Liver (tissue), 9 donors: ENCODE data around the gene CXorf38. TPM values are rescaled to one million over a fixed set of nuclear protein-coding genes. Genes with fewer than 3 reads are reported as not detected.

ENCODE experiments used
- DNase-seq: peaks from one replicate; pipeline ENCODE4 v3.0.0-alpha.2; 2017; ENCODE audit warnings: low spot score
- H3K27ac ChIP-seq, 2 donors: one replicate each; pipeline ENCODE4 v1.7.0; 2013; ENCODE audit warnings: inconsistent platforms in 2 of 2, low read length in 2 of 2, control low read depth in 1 of 2, low read depth in 1 of 2, mild to moderate bottlenecking in 1 of 2
- H3K27me3 ChIP-seq, 4 donors: one replicate each; pipeline versions ENCODE4 v1.6.1 to v1.7.0; 2013; ENCODE audit warnings: low read length in 3 of 4, inconsistent platforms in 1 of 4, mild to moderate bottlenecking in 1 of 4, moderate library complexity in 1 of 4; ENCODE audit not compliant: control insufficient read depth in 4 of 4, insufficient read depth in 4 of 4
- H3K36me3 ChIP-seq, 4 donors: one replicate each; pipeline versions ENCODE4 v1.6.1 to v1.7.0; 2013; ENCODE audit warnings: low read length in 3 of 4, mild to moderate bottlenecking in 3 of 4, low read depth in 1 of 4, moderate library complexity in 1 of 4; ENCODE audit not compliant: control insufficient read depth in 4 of 4, insufficient read depth in 3 of 4
- H3K4me1 ChIP-seq, 4 donors: one replicate each; pipeline versions ENCODE4 v1.6.1 to v1.7.0; 2013; ENCODE audit warnings: low read length in 3 of 4, mild to moderate bottlenecking in 3 of 4, moderate library complexity in 1 of 4; ENCODE audit not compliant: control insufficient read depth in 4 of 4, insufficient read depth in 4 of 4
- H3K4me3 ChIP-seq, 3 donors: one replicate each; pipeline versions ENCODE4 v1.6.1 to v1.7.0; 2013; ENCODE audit warnings: low read length in 3 of 3, control low read depth in 1 of 3, low read depth in 1 of 3, mild to moderate bottlenecking in 1 of 3
- H3K9ac ChIP-seq, 2 donors: one replicate each; pipeline ENCODE4 v1.7.0; 2013; ENCODE audit warnings: low read length in 2 of 2, mild to moderate bottlenecking in 2 of 2, moderate library complexity in 2 of 2, control low read depth in 1 of 2, low read depth in 1 of 2
- H3K9me3 ChIP-seq, 4 donors: one replicate each; pipeline versions ENCODE4 v1.6.1 to v1.7.0; 2013; ENCODE audit warnings: low read length in 3 of 4; ENCODE audit not compliant: control insufficient read depth in 4 of 4
- EGR1 ChIP-seq, 2 donors: IDR thresholded peaks; 2 replicates each; pipeline ENCODE4 v1.6.1; 2016 to 2018; ENCODE audit warnings: antibody characterized with exemption in 2 of 2, low read depth in 2 of 2
- FOXA1 ChIP-seq: IDR thresholded peaks from 2 replicates; pipeline ENCODE4 v1.6.1; 2016; ENCODE audit warnings: antibody characterized with exemption
- FOXA2 ChIP-seq: IDR thresholded peaks from 2 replicates; pipeline ENCODE4 v1.6.1; 2016; ENCODE audit warnings: antibody characterized with exemption
- HNF4G ChIP-seq: IDR thresholded peaks from 2 replicates; pipeline ENCODE4 v1.6.1; 2016; ENCODE audit warnings: antibody characterized with exemption
- RAD21 ChIP-seq, 2 donors: IDR thresholded peaks; 2 replicates each; pipeline ENCODE4 v1.6.1; 2016; ENCODE audit warnings: antibody characterized with exemption in 2 of 2, mild to moderate bottlenecking in 2 of 2
- WGBS: extraction: QIAGEN DNeasy Blood & Tissue Kit; methylation state at CpG from one replicate; pipeline ENCODE4 v1.1.7; 2013; 5-methylcytosine and 5-hydroxymethylcytosine counted together
- polyA plus RNA-seq, 2 donors: library from polyadenylated mRNA; stranded (reverse) in 1 of 2; unstranded in 1 of 2; fragments of 200-250 nt in 1 of 2; fragments of >200 nt in 1 of 2; fragmentation: Nextera tagmentation in 1 of 2; extraction: Ambion mirVana in 1 of 2; gene quantifications; one replicate each; pipeline versions ENCODE4 v1.2.1 to v1.2.3, GENCODE V29; 2013 to 2015
- total RNA-seq, 2 donors: library from RNA; depleted of rRNA; stranded (reverse); fragments of >200 nt; gene quantifications; one replicate each; pipeline ENCODE4 v1.2.3, GENCODE V29; 2014
- TF ChIP-seq, protein P1 (sequence below): IDR thresholded peaks from 2 replicates; pipeline ENCODE4 v1.6.1; 2016; ENCODE audit warnings: antibody characterized with exemption
- TF ChIP-seq, protein P2 (sequence below): IDR thresholded peaks from 2 replicates; pipeline ENCODE4 v1.6.1; 2016; ENCODE audit warnings: antibody characterized with exemption, mild to moderate bottlenecking
- TF ChIP-seq, protein P3 (sequence below): fragments of 150-350 bp; IDR thresholded peaks from 2 replicates; pipeline ENCODE4 v1.5.1; 2017; ENCODE audit warnings: improper control_type of control experiment, low read depth, low read length; ENCODE audit not compliant: missing input control
- donor health status: healthy.
- donor health status: healthy.
- donor health status: healthy.
- donor health status: healthy.
- donor health status: healthy.

The CXorf38 gene
- total and polyA plus RNA-seq, 4 donors = 3.7 to 8.3 (median 5.7) TPM

DNA sequence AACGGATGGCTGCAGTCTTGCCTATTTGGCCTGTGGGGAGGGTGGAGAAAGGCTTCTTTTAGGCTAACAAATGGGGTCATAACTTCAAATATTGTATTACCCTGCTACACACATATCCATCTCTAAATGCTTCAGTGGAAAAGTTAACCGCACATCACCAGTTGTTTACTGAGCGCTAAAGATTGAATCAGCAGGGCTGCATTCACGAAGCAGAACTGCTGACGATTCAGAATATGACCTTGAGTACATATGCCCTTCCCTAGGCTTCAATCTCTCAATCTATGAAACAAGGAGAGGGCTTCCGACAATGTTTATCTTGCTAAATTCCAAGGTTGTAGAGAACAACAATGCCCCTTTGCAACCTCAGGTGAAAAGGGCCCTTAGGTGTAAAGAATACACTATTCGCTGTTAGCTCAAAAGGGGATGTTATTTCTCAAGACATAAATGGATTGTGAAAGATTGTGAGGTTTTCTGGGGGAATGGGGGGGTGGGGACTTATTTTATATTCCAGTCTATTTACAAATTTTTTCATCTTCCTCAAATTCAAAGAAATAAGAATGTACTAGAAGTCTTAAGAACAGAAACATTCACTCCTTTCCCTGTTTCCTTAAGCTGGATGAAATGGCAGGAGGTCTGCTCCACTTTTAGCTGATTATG lies 69.2 kb downstream of the CXorf38 start:
- DNase-seq = no peak
- TF ChIP-seq, protein P1, sequence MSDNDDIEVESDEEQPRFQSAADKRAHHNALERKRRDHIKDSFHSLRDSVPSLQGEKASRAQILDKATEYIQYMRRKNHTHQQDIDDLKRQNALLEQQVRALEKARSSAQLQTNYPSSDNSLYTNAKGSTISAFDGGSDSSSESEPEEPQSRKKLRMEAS = no peak
- TF ChIP-seq HNF4G (no peak), FOXA2 (no peak), RAD21 (IDR thresholded peaks at IDR 0.05) (no peak), FOXA1 (no peak), EGR1 (IDR thresholded peaks at IDR 0.05; ENCODE audit: low read depth in 2 of 2) (no peak)
- TF ChIP-seq, protein P2, sequence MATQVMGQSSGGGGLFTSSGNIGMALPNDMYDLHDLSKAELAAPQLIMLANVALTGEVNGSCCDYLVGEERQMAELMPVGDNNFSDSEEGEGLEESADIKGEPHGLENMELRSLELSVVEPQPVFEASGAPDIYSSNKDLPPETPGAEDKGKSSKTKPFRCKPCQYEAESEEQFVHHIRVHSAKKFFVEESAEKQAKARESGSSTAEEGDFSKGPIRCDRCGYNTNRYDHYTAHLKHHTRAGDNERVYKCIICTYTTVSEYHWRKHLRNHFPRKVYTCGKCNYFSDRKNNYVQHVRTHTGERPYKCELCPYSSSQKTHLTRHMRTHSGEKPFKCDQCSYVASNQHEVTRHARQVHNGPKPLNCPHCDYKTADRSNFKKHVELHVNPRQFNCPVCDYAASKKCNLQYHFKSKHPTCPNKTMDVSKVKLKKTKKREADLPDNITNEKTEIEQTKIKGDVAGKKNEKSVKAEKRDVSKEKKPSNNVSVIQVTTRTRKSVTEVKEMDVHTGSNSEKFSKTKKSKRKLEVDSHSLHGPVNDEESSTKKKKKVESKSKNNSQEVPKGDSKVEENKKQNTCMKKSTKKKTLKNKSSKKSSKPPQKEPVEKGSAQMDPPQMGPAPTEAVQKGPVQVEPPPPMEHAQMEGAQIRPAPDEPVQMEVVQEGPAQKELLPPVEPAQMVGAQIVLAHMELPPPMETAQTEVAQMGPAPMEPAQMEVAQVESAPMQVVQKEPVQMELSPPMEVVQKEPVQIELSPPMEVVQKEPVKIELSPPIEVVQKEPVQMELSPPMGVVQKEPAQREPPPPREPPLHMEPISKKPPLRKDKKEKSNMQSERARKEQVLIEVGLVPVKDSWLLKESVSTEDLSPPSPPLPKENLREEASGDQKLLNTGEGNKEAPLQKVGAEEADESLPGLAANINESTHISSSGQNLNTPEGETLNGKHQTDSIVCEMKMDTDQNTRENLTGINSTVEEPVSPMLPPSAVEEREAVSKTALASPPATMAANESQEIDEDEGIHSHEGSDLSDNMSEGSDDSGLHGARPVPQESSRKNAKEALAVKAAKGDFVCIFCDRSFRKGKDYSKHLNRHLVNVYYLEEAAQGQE = no peak
- TF ChIP-seq, protein P3, sequence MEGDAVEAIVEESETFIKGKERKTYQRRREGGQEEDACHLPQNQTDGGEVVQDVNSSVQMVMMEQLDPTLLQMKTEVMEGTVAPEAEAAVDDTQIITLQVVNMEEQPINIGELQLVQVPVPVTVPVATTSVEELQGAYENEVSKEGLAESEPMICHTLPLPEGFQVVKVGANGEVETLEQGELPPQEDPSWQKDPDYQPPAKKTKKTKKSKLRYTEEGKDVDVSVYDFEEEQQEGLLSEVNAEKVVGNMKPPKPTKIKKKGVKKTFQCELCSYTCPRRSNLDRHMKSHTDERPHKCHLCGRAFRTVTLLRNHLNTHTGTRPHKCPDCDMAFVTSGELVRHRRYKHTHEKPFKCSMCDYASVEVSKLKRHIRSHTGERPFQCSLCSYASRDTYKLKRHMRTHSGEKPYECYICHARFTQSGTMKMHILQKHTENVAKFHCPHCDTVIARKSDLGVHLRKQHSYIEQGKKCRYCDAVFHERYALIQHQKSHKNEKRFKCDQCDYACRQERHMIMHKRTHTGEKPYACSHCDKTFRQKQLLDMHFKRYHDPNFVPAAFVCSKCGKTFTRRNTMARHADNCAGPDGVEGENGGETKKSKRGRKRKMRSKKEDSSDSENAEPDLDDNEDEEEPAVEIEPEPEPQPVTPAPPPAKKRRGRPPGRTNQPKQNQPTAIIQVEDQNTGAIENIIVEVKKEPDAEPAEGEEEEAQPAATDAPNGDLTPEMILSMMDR = no peak
- H3K9ac ChIP-seq = no peak overlapping the region
- H3K9me3 ChIP-seq = no peaks in the 10 kb centered on the region
- no peak overlapping the region for H3K27ac ChIP-seq
- H3K4me1 ChIP-seq = peaks cover 0 to 13% (median 3%) of the 10 kb centered on the region in 4 donors
- H3K36me3 ChIP-seq = no peaks in the 10 kb centered on the region
- H3K4me3 ChIP-seq = no peak overlapping the region
- no peaks in the 10 kb centered on the region for H3K27me3 ChIP-seq
- WGBS = 50% methylated on average over 7 of the region's 7 CpGs

Other genes starting within 250 kb of the CXorf38 start
- 10 to 100 TPM; 61.9 to 80.7 TPM for gene ATP6AP2, start 66.6 kb downstream of the CXorf38 start, total RNA-seq
- 10 to 100 TPM; 49.7 to 54.2 TPM for gene ATP6AP2, start 66.6 kb downstream of the CXorf38 start, polyA plus RNA-seq
- not detected for gene MPC1L, start 24.1 kb downstream of the CXorf38 start, total RNA-seq
- not detected for gene MPC1L, start 24.1 kb downstream of the CXorf38 start, polyA plus RNA-seq
- gene MED14, start 88.0 kb upstream of the CXorf38 start, total RNA-seq = 10 to 100 TPM in 1 of 2 donors, 1 to 10 TPM in 1; 7.9 to 20.1 TPM
- gene MED14, start 88.0 kb upstream of the CXorf38 start, polyA plus RNA-seq = 1 to 10 TPM; 5.5 to 6.1 TPM